PC-9 (cell line): ENCODE data around the gene A4GALT.

ENCODE experiments used
- CTCF ChIP-seq: fragments of 200-600 bp; sonication (generic); conservative IDR thresholded peaks from 2 replicates; pipeline ENCODE4 v1.6.1; 2017; ENCODE audit warnings: mixed run types, antibody characterized with exemption, mild to moderate bottlenecking, moderate library complexity
- EZH2 ChIP-seq: fragments of 200-600 bp; sonication (generic); IDR thresholded peaks from 2 replicates; pipeline ENCODE4 v1.8.0; 2017; ENCODE audit warnings: antibody characterized with exemption, low read depth

GRCh38 chr22:42642806-42643633 is 77.7 kb downstream of the A4GALT start:
- no peak for TF ChIP-seq CTCF
- TF ChIP-seq EZH2: no peak
